HepG2 (cell line): ENCODE results near the gene GP1BA. TPM values are rescaled to one million over a fixed set of nuclear protein-coding genes. Genes with fewer than 3 reads are reported as not detected.
A peak's percentile ranks its signal among the peaks of the same experiment; 100 is the strongest.

Experiments used
- ATF7 ChIP-seq, 2 experiments: fragments of 450-650 bp in 1 of 2; sonication (generic) in 1 of 2; formaldehyde crosslinking in 1 of 2; IDR thresholded peaks; 2 replicates each; pipeline versions ENCODE4 v1.4.0 to v1.6.1; 2016 to 2020; ENCODE audit warnings: antibody characterized with exemption in 1 of 2, mild to moderate bottlenecking in 1 of 2, missing genetic modification reagents in 1 of 2
- MED13 ChIP-seq: sonication (generic); formaldehyde crosslinking; IDR thresholded peaks from 2 replicates; pipeline ENCODE4 v1.5.0; 2020; ENCODE audit warnings: missing genetic modification reagents
- NR1H2 ChIP-seq: sonication (generic); formaldehyde crosslinking; IDR thresholded peaks from 2 replicates; pipeline ENCODE4 v1.8.1; 2022; ENCODE audit warnings: low read depth, missing genetic modification reagents, borderline replicate concordance
- ZNF12 ChIP-seq: sonication (generic); formaldehyde crosslinking; IDR thresholded peaks from 2 replicates; pipeline ENCODE4 v1.5.0; 2020; ENCODE audit warnings: missing genetic modification reagents
- ZNF121 ChIP-seq: sonication (generic); formaldehyde crosslinking; IDR thresholded peaks from 2 replicates; pipeline ENCODE4 v1.5.0; 2020; ENCODE audit warnings: mild to moderate bottlenecking, missing genetic modification reagents
- ZNF607 ChIP-seq: sonication (generic); formaldehyde crosslinking; IDR thresholded peaks from 2 replicates; pipeline ENCODE4 v1.5.1; 2020; ENCODE audit warnings: missing genetic modification reagents, mild to moderate bottlenecking, borderline replicate concordance
- polyA plus RNA-seq, 8 experiments: library from polyadenylated mRNA; depleted of rRNA in 3 of 8; stranded (reverse) in 7 of 8; unstranded in 1 of 8; fragments of >200 nt; fragmentation: Illumina TruSeq in 4 of 8; extraction: Trizol in 4 of 8; gene quantifications; 2 replicates each; pipeline versions ENCODE4 v1.2.1 to v1.2.3, GENCODE V29; 2011 to 2016; ENCODE audit warnings: low read depth in 4 of 8, missing spikeins in 1 of 8, mixed read lengths in 1 of 8; ENCODE audit not compliant: insufficient read depth in 1 of 8
- total RNA-seq, 5 experiments: library from RNA; depleted of rRNA; stranded (reverse); fragments of >200 nt; fragmentation: Illumina TruSeq; extraction: Trizol; gene quantifications; 2 replicates each; pipeline ENCODE4 v1.2.3, GENCODE V29; 2016; ENCODE audit warnings: low read depth in 1 of 5
- TF ChIP-seq, protein P1 (sequence below): IDR thresholded peaks from 2 replicates; pipeline ENCODE4 v1.6.1; 2016; ENCODE audit warnings: mild to moderate bottlenecking, missing biosample characterization, missing genetic modification reagents
- TF ChIP-seq, protein P2 (sequence below): sonication (generic); formaldehyde crosslinking; IDR thresholded peaks from 2 replicates; pipeline ENCODE4 v1.4.0; 2020; ENCODE audit warnings: mild to moderate bottlenecking, missing genetic modification reagents, borderline replicate concordance
- TF ChIP-seq, protein P3 (sequence below): sonication (generic); formaldehyde crosslinking; IDR thresholded peaks from 2 replicates; pipeline ENCODE4 v1.5.1; 2020; ENCODE audit warnings: mild to moderate bottlenecking, missing genetic modification reagents, moderate library complexity
- TF ChIP-seq, protein P4 (sequence below): sonication (generic); formaldehyde crosslinking; IDR thresholded peaks from 2 replicates; pipeline ENCODE4 v1.8.0; 2022; ENCODE audit warnings: missing genetic modification reagents, mild to moderate bottlenecking, inconsistent platforms, borderline replicate concordance
- TF ChIP-seq, protein P5 (sequence below): IDR thresholded peaks from 2 replicates; pipeline ENCODE4 v1.4.0; 2020; ENCODE audit warnings: mild to moderate bottlenecking, missing genetic modification reagents
- TF ChIP-seq, protein P6 (sequence below): sonication (generic); formaldehyde crosslinking; IDR thresholded peaks from 2 replicates; pipeline ENCODE4 v1.8.0; 2023; ENCODE audit warnings: mild to moderate bottlenecking, missing genetic modification reagents

GP1BA gene
- total and polyA plus RNA-seq, 2 of the 13 experiments (the other 11 are each of a cell fraction or from before 2014, with no cell fraction given), result not detected

DNA sequence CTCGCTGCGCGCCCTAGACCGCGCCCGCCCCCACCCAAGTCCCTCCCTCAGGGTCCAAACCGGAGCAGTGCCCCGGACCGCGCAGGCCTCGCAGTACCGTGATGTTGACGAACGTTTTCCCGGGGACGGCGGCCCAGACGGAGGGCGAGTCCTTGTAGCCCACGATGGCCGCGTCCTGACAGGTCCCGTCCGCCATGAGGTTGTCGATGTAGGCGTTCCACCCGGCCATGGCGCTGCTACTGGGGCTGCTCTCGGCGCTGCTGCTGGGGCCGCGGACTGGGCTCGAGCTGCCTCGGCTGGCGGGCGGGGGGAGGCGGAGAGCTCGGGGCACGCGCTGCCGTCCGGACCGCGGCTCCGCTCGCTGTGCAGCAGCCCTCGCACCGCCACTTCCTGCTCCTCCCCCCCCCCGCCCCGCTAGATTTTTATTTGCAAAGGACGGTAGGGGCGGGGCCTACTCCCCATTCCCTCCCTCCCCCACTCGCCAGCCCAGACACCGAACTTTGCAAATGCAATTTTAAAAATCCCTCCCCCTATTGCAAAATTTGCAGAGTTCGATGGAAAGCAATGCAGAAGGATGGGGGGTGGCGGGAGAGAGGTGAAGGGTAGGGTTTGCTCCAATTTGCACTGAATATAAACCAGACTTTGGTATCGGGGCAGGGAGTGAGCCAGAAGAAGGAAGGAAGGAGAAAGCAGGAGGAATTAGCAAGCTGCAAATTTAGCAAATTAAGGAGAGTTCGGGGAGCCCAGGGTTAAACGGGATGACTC lies 16.3 kb downstream of the GP1BA start, which contains the start of gene PFN1 (continued):
- TF ChIP-seq, protein P1, sequence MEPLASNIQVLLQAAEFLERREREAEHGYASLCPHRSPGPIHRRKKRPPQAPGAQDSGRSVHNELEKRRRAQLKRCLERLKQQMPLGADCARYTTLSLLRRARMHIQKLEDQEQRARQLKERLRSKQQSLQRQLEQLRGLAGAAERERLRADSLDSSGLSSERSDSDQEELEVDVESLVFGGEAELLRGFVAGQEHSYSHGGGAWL, result peak; percentile 57; the same call in 1 of the 2 replicates
- TF ChIP-seq, protein P2, sequence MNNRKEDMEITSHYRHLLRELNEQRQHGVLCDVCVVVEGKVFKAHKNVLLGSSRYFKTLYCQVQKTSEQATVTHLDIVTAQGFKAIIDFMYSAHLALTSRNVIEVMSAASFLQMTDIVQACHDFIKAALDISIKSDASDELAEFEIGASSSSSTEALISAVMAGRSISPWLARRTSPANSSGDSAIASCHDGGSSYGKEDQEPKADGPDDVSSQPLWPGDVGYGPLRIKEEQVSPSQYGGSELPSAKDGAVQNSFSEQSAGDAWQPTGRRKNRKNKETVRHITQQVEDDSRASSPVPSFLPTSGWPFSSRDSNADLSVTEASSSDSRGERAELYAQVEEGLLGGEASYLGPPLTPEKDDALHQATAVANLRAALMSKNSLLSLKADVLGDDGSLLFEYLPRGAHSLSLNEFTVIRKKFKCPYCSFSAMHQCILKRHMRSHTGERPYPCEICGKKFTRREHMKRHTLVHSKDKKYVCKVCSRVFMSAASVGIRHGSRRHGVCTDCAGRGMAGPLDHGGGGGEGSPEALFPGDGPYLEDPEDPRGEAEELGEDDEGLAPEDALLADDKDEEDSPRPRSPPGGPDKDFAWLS (CRISPR knock-in tag), result no peak
- TF ChIP-seq ZNF121 (CRISPR knock-in tag) (no peak), MED13 (CRISPR knock-in tag) (peak; percentile 28; the same call in 1 of the 2 replicates), NR1H2 (CRISPR knock-in tag) (peak; percentile 58; the same call in 1 of the 2 replicates), ZNF12 (CRISPR knock-in tag) (no peak), ATF7 (IDR thresholded peaks at IDR 0.05) (no peak), ATF7 (CRISPR knock-in tag; IDR thresholded peaks at IDR 0.05) (peak; percentile 76), ZNF607 (peak; percentile 91)
- TF ChIP-seq, protein P3, sequence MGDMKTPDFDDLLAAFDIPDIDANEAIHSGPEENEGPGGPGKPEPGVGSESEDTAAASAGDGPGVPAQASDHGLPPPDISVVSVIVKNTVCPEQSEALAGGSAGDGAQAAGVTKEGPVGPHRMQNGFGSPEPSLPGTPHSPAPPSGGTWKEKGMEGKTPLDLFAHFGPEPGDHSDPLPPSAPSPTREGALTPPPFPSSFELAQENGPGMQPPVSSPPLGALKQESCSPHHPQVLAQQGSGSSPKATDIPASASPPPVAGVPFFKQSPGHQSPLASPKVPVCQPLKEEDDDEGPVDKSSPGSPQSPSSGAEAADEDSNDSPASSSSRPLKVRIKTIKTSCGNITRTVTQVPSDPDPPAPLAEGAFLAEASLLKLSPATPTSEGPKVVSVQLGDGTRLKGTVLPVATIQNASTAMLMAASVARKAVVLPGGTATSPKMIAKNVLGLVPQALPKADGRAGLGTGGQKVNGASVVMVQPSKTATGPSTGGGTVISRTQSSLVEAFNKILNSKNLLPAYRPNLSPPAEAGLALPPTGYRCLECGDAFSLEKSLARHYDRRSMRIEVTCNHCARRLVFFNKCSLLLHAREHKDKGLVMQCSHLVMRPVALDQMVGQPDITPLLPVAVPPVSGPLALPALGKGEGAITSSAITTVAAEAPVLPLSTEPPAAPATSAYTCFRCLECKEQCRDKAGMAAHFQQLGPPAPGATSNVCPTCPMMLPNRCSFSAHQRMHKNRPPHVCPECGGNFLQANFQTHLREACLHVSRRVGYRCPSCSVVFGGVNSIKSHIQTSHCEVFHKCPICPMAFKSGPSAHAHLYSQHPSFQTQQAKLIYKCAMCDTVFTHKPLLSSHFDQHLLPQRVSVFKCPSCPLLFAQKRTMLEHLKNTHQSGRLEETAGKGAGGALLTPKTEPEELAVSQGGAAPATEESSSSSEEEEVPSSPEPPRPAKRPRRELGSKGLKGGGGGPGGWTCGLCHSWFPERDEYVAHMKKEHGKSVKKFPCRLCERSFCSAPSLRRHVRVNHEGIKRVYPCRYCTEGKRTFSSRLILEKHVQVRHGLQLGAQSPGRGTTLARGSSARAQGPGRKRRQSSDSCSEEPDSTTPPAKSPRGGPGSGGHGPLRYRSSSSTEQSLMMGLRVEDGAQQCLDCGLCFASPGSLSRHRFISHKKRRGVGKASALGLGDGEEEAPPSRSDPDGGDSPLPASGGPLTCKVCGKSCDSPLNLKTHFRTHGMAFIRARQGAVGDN, result peak; percentile 66
- TF ChIP-seq, protein P4, sequence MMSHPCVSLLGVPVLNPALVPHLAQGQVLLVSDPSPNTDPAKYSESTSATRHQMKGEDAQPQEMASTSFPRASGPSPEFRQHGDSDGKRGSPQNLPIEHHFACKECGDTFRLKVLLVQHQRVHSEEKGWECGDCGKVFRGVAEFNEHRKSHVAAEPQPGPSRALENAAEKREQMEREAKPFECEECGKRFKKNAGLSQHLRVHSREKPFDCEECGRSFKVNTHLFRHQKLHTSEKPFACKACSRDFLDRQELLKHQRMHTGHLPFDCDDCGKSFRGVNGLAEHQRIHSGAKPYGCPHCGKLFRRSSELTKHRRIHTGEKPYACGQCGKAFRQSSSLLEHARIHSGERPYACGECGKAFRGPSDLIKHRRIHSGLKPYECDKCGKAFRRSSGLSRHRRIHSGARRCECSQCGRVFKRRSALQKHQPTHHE, result peak; percentile 58; the same call in 1 of the 2 replicates
- TF ChIP-seq, protein P5, sequence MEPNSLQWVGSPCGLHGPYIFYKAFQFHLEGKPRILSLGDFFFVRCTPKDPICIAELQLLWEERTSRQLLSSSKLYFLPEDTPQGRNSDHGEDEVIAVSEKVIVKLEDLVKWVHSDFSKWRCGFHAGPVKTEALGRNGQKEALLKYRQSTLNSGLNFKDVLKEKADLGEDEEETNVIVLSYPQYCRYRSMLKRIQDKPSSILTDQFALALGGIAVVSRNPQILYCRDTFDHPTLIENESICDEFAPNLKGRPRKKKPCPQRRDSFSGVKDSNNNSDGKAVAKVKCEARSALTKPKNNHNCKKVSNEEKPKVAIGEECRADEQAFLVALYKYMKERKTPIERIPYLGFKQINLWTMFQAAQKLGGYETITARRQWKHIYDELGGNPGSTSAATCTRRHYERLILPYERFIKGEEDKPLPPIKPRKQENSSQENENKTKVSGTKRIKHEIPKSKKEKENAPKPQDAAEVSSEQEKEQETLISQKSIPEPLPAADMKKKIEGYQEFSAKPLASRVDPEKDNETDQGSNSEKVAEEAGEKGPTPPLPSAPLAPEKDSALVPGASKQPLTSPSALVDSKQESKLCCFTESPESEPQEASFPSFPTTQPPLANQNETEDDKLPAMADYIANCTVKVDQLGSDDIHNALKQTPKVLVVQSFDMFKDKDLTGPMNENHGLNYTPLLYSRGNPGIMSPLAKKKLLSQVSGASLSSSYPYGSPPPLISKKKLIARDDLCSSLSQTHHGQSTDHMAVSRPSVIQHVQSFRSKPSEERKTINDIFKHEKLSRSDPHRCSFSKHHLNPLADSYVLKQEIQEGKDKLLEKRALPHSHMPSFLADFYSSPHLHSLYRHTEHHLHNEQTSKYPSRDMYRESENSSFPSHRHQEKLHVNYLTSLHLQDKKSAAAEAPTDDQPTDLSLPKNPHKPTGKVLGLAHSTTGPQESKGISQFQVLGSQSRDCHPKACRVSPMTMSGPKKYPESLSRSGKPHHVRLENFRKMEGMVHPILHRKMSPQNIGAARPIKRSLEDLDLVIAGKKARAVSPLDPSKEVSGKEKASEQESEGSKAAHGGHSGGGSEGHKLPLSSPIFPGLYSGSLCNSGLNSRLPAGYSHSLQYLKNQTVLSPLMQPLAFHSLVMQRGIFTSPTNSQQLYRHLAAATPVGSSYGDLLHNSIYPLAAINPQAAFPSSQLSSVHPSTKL (CRISPR knock-in tag), result no peak
- TF ChIP-seq, protein P6, sequence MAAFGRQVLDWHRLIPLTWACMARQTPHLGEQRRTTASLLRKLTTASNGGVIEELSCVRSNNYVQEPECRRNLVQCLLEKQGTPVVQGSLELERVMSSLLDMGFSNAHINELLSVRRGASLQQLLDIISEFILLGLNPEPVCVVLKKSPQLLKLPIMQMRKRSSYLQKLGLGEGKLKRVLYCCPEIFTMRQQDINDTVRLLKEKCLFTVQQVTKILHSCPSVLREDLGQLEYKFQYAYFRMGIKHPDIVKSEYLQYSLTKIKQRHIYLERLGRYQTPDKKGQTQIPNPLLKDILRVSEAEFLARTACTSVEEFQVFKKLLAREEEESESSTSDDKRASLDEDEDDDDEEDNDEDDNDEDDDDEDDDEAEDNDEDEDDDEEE (CRISPR knock-in tag), result peak; percentile 75; the same call in 1 of the 2 replicates
